H1 (cell line): ENCODE measurements around the gene FOXO1. TPM values are rescaled to one million over a fixed set of nuclear protein-coding genes. Genes with fewer than 3 reads are reported as not detected.

Experiments
- CTCF ChIA-PET: fragments of 300-600 bp; sonication (Branson Sonifier 250); formaldehyde crosslinking; loops from one replicate; lab custom pipeline; 2021; ENCODE audit not compliant: partially characterized antibody; lab: Charles Lee
- POLR2A ChIA-PET: fragments of 300-600 bp; sonication (Branson Sonifier 250); formaldehyde crosslinking; loops from one replicate; lab custom pipeline; 2021; ENCODE audit warnings: inconsistent platforms; ENCODE audit not compliant: partially characterized antibody; lab: Charles Lee
- DNase-seq, 2 experiments: peaks; one replicate each; pipeline versions ENCODE4 v3.0.0 to v3.0.0-alpha.2; 2010 to 2022; ENCODE audit warnings: low spot score in 2 of 2, low read depth in 1 of 2, mixed read lengths in 1 of 2
- FAIRE-seq: peaks from 2 replicates; lab custom pipeline; 2011; peaks lifted over from hg19 to GRCh38; lab: Jason Lieb, UNC
- H2AFZ ChIP-seq: 2 replicates; pipeline ENCODE4 v1.8.1; 2012; ENCODE audit warnings: low read length, inconsistent platforms
- H2AK5ac ChIP-seq: 2 replicates; pipeline ENCODE4 v1.6.1; 2013; ENCODE audit warnings: low read depth, low read length
- H2BK120ac ChIP-seq: replicated peaks from 2 replicates; pipeline ENCODE3; 2013; ENCODE audit warnings: low read depth, low read length, inconsistent platforms
- H2BK12ac ChIP-seq: 2 replicates; pipeline ENCODE4 v1.6.1; 2013; ENCODE audit warnings: low read depth, low read length
- H2BK15ac ChIP-seq: 2 replicates; pipeline ENCODE4 v1.6.1; 2013; ENCODE audit warnings: low read length
- H2BK20ac ChIP-seq: 2 replicates; pipeline ENCODE4 v1.6.1; 2013; ENCODE audit warnings: low read length
- H2BK5ac ChIP-seq: 2 replicates; pipeline ENCODE4 v1.6.1; 2013; ENCODE audit warnings: low read depth, low read length
- H3K14ac ChIP-seq: 2 replicates; pipeline ENCODE4 v1.6.1; 2013; ENCODE audit warnings: inconsistent platforms; ENCODE audit not compliant: insufficient read length
- H3K18ac ChIP-seq: 2 replicates; pipeline ENCODE4 v1.6.1; 2013; ENCODE audit warnings: low read length; ENCODE audit errors: extremely low read depth
- H3K23ac ChIP-seq: 2 replicates; pipeline ENCODE4 v1.6.1; 2013; ENCODE audit warnings: inconsistent platforms; ENCODE audit not compliant: insufficient read length
- H3K23me2 ChIP-seq: 2 replicates; pipeline ENCODE4 v1.6.1; 2013; ENCODE audit warnings: low read depth, low read length
- H3K27ac ChIP-seq: 2 replicates; pipeline ENCODE4 v1.6.1; 2011; ENCODE audit warnings: low read depth, low read length, inconsistent platforms
- H3K27me3 ChIP-seq, 4 experiments: replicated peaks in 1 of 4; 1 replicate in 1 of 4; 2 replicates in 3 of 4; pipeline versions ENCODE4 v1.6.1 to v1.8.1; 2011 to 2013; ENCODE audit warnings: low read length in 3 of 4, mild to moderate bottlenecking in 3 of 4, inconsistent platforms in 2 of 4, mixed read lengths in 2 of 4, moderate library complexity in 1 of 4; ENCODE audit not compliant: control insufficient read depth in 3 of 4, insufficient read depth in 3 of 4; ENCODE audit errors: extremely low read depth in 1 of 4
- H3K36me3 ChIP-seq, 4 experiments: 2 replicates each; pipeline versions ENCODE4 v1.6.1 to v1.8.1; 2011 to 2013; ENCODE audit warnings: mild to moderate bottlenecking in 4 of 4, low read length in 3 of 4, moderate library complexity in 2 of 4, control low read depth in 1 of 4, inconsistent platforms in 1 of 4; ENCODE audit not compliant: insufficient read depth in 4 of 4, control insufficient read depth in 2 of 4
- H3K4ac ChIP-seq: replicated peaks from 2 replicates; pipeline ENCODE3; 2013; ENCODE audit warnings: low read length, low read depth, mixed read lengths, inconsistent platforms; ENCODE audit not compliant: insufficient read length
- H3K4me1 ChIP-seq, 4 experiments: replicated peaks in 1 of 4; 1 replicate in 1 of 4; 2 replicates in 3 of 4; pipeline versions ENCODE4 v1.6.1 to v1.8.1; 2011 to 2013; ENCODE audit warnings: low read length in 3 of 4, inconsistent platforms in 2 of 4, mixed read lengths in 1 of 4; ENCODE audit not compliant: insufficient read depth in 4 of 4, control insufficient read depth in 3 of 4
- H3K4me2 ChIP-seq, 2 experiments: 2 replicates each; pipeline versions ENCODE4 v1.6.1 to v1.8.1; 2011 to 2013; ENCODE audit warnings: low read depth in 2 of 2, low read length in 2 of 2, control low read depth in 1 of 2, inconsistent platforms in 1 of 2, mild to moderate bottlenecking in 1 of 2; ENCODE audit not compliant: insufficient read depth in 1 of 2
- H3K4me3 ChIP-seq, 4 experiments: fragments of 200-600, 300-600 bp in 1 of 4; sonication (generic), shearing (Covaris generic), sonication (Bioruptor Twin) in 1 of 4; 2 replicates each; pipeline versions ENCODE4 v1.5.1 to v1.8.1; 2011 to 2016; ENCODE audit warnings: low read length in 4 of 4, low read depth in 3 of 4, control low read depth in 2 of 4, inconsistent platforms in 2 of 4, mild to moderate bottlenecking in 2 of 4, mixed read lengths in 1 of 4, moderate library complexity in 1 of 4; ENCODE audit not compliant: insufficient read depth in 2 of 4; ENCODE audit errors: extremely low read depth in 1 of 4
- H3K56ac ChIP-seq: replicated peaks from 2 replicates; pipeline ENCODE3; 2013; ENCODE audit warnings: low read depth, mild to moderate bottlenecking, mixed read lengths, low read length, inconsistent platforms; ENCODE audit not compliant: insufficient read length
- H3K79me1 ChIP-seq: 2 replicates; pipeline ENCODE4 v1.6.1; 2013; ENCODE audit warnings: low read depth, low read length, control low read depth
- H3K79me2 ChIP-seq, 2 experiments: 2 replicates each; pipeline versions ENCODE4 v1.6.1 to v1.8.1; 2012 to 2013; ENCODE audit warnings: low read length in 2 of 2, mild to moderate bottlenecking in 2 of 2, inconsistent platforms in 1 of 2; ENCODE audit not compliant: insufficient read depth in 2 of 2, control insufficient read depth in 1 of 2
- H3K9ac ChIP-seq, 4 experiments: replicated peaks in 1 of 4; 1 replicate in 1 of 4; 2 replicates in 3 of 4; pipeline versions ENCODE4 v1.6.1 to v1.8.1; 2011 to 2013; ENCODE audit warnings: low read depth in 3 of 4, low read length in 3 of 4, control low read depth in 2 of 4, mild to moderate bottlenecking in 2 of 4, moderate library complexity in 2 of 4, inconsistent platforms in 1 of 4; ENCODE audit errors: extremely low read depth in 1 of 4
- H3K9me3 ChIP-seq, 2 experiments: 2 replicates each; pipeline versions ENCODE4 v1.6.1 to v1.8.1; 2012 to 2013; ENCODE audit warnings: mild to moderate bottlenecking in 2 of 2, moderate library complexity in 2 of 2, control low read depth in 1 of 2, inconsistent platforms in 1 of 2, low read depth in 1 of 2, low read length in 1 of 2, mixed read lengths in 1 of 2; ENCODE audit not compliant: insufficient read depth in 2 of 2
- H4K20me1 ChIP-seq, 2 experiments: replicated peaks in 1 of 2; 2 replicates each; pipeline versions ENCODE3 to v1.8.1; 2011 to 2013; ENCODE audit warnings: inconsistent platforms in 2 of 2, low read length in 2 of 2, mild to moderate bottlenecking in 1 of 2; ENCODE audit not compliant: insufficient read depth in 2 of 2, control insufficient read depth in 1 of 2
- H4K5ac ChIP-seq: 2 replicates; pipeline ENCODE4 v1.6.1; 2013; ENCODE audit warnings: low read length, low read depth, mixed read lengths, inconsistent platforms; ENCODE audit not compliant: insufficient read length
- H4K8ac ChIP-seq: 2 replicates; pipeline ENCODE4 v1.8.0; 2013; ENCODE audit warnings: mild to moderate bottlenecking, moderate library complexity, low read length, inconsistent platforms; ENCODE audit not compliant: insufficient read depth; ENCODE audit errors: extremely low read depth
- H4K91ac ChIP-seq: replicated peaks from 2 replicates; pipeline ENCODE3; 2013; ENCODE audit warnings: low read length, mixed read lengths, inconsistent platforms; ENCODE audit not compliant: insufficient read length
- ATF2 ChIP-seq: IDR thresholded peaks from 2 replicates; pipeline ENCODE4 v1.6.1; 2012; ENCODE audit warnings: low read length, inconsistent platforms
- GTF2F1 ChIP-seq: IDR thresholded peaks from 2 replicates; pipeline ENCODE4 v1.6.1; 2012; ENCODE audit warnings: low read depth, low read length, improper control_type of control experiment, borderline replicate concordance
- SIN3A ChIP-seq, 2 experiments: IDR thresholded peaks in 1 of 2; conservative IDR thresholded peaks in 1 of 2; 2 replicates each; pipeline ENCODE4 v1.6.1; 2011 to 2012; ENCODE audit warnings: low read length in 2 of 2, improper control_type of control experiment in 1 of 2, low read depth in 1 of 2, mild to moderate bottlenecking in 1 of 2
- WGBS, 2 experiments: shearing (Covaris generic) in 1 of 2; methylation state at CpG; one replicate each; pipeline versions ENCODE4 v1.1.6 to v1.1.7; 2013 to 2015; ENCODE audit warnings: low lambda C conversion rate in 2 of 2, mixed read lengths in 2 of 2, inconsistent platforms in 1 of 2, low coverage in 1 of 2, missing lambda C conversion rate in 1 of 2; ENCODE audit not compliant: insufficient replicate concordance in 2 of 2, insufficient coverage in 1 of 2, insufficient read length in 1 of 2; ENCODE audit errors: extremely low coverage in 1 of 2, missing lambda C conversion rate in 1 of 2; 5-methylcytosine and 5-hydroxymethylcytosine counted together
- polyA plus RNA-seq, 7 experiments: library from polyadenylated mRNA; depleted of rRNA in 3 of 7; stranded (reverse) in 5 of 7; unstranded in 2 of 7; fragments of >200 nt in 5 of 7; fragments of 200-250 nt in 2 of 7; gene quantifications; 1 replicate in 5 of 7; 2 replicates in 1 of 7; 4 replicates in 1 of 7; pipeline versions ENCODE4 v1.2.1 to v1.2.3, GENCODE V29; 2011 to 2013; ENCODE audit warnings: missing spikeins in 2 of 7, mixed read lengths in 2 of 7
- total RNA-seq: library from RNA; stranded (reverse); fragmentation: NEBNext Ultra II Directional; extraction: Animal tissue kit (Norgen Biotek cat#: 25700); gene quantifications from 2 replicates; pipeline ENCODE4 v1.2.1, GENCODE V29; 2021

Gene FOXO1
- total and polyA plus RNA-seq, 2 of the 8 experiments (the other 6 are each of a cell fraction or from before 2014, with no cell fraction given), result 35.3 to 56.9 TPM

- no peaks in the 10 kb centered on the region for H3K79me1 ChIP-seq
- H4K91ac ChIP-seq, result no peak overlapping the region
- no peaks in the 10 kb centered on the region for H3K79me2 ChIP-seq
- no peak overlapping the region for H2AK5ac ChIP-seq
- no peak overlapping the region for H2BK12ac ChIP-seq
- no peak overlapping the region for H3K56ac ChIP-seq
- H2BK5ac ChIP-seq, result no peak overlapping the region
- no peak overlapping the region for H3K4me2 ChIP-seq
- CTCF ChIA-PET, result interaction anchor here (0.9 to 2.0 kb wide), 2 partner anchors 28 to 465 kb away, joined by 3 to 4 read pairs; no protein-coding TSS in a partner anchor
- H2BK120ac ChIP-seq, result no peak overlapping the region
- H3K27me3 ChIP-seq, result no peaks in the 10 kb centered on the region
- H3K36me3 ChIP-seq, result no peaks in the 10 kb centered on the region
- H3K4ac ChIP-seq, result no peak overlapping the region
- no peak for DNase-seq
- H2BK20ac ChIP-seq, result no peak overlapping the region
- H3K9ac ChIP-seq, result no peak overlapping the region
- H3K4me1 ChIP-seq, result peaks cover 0 to 6% (median 2%) of the 10 kb centered on the region in 4 experiments; a peak in 4 of 7 replicates
- H3K27ac ChIP-seq, result no peak overlapping the region
- no peak overlapping the region for H4K5ac ChIP-seq
- H4K8ac ChIP-seq, result no peak overlapping the region
- no peak for TF ChIP-seq ATF2
- TF ChIP-seq GTF2F1, result no peak
- TF ChIP-seq SIN3A (conservative IDR thresholded peaks at IDR 0.05 in 1 of 2, IDR thresholded peaks at IDR 0.05 in 1 of 2; ENCODE audit: low read depth in 1 of 2, low read length in 2 of 2), result no peak
- H3K18ac ChIP-seq, result no peak overlapping the region
- H3K4me3 ChIP-seq, result no peak overlapping the region
- no peaks in the 10 kb centered on the region for H3K9me3 ChIP-seq
- H2BK15ac ChIP-seq, result no peak overlapping the region
- H3K23ac ChIP-seq, result no peak overlapping the region
- no peaks in the 10 kb centered on the region for H4K20me1 ChIP-seq
- no peak overlapping the region for H3K14ac ChIP-seq
- H3K23me2 ChIP-seq, result no peaks in the 10 kb centered on the region; the same call in 1 of the 2 replicates
- POLR2A ChIA-PET, result no interaction called here
- no peak overlapping the region for H2AFZ ChIP-seq
- 96% methylated on average over 4 of the region's 4 CpGs; no CpG with 5 or more reads in 1 of the 2 experiments for WGBS, 2 experiments
- FAIRE-seq, result no peak
Observed at GRCh38 chr13:40534456-40534855, 132.0 kb downstream of the FOXO1 start.
